Pancreas (tissue), 10 donors: ENCODE data around the gene ADGRD2. TPM values are rescaled to one million over a fixed set of nuclear protein-coding genes. Genes with fewer than 3 reads are reported as not detected.

ENCODE experiments used
- ATAC-seq, 4 donors: fragments of 200-7000 bp; cut with Tn5 transposase; one replicate each; pipeline versions ENCODE4 v1.8.0 to v1.9.1; 2020; ENCODE audit warnings: mild to moderate bottlenecking in 4 of 4, moderate library complexity in 4 of 4
- DNase-seq, 6 donors: peaks; one replicate each; pipeline ENCODE4 v3.0.0-alpha.2; 2020
- FAIRE-seq: peaks from 2 replicates; lab custom pipeline; 2012; peaks lifted over from hg19 to GRCh38; lab: Jason Lieb, UNC
- H3K27ac ChIP-seq, 4 donors: fragments of 200-600 bp; sonication (generic); 1 replicate in 3 of 4; 2 replicates in 1 of 4; pipeline versions ENCODE4 v1.5.0 to v1.8.0; 2020
- H3K27me3 ChIP-seq, 4 donors: fragments of 200-600 bp; one replicate each; pipeline ENCODE4 v1.8.0; 2021
- H3K36me3 ChIP-seq, 3 donors: fragments of 200-600 bp; sonication (generic) in 1 of 3; one replicate each; pipeline versions ENCODE4 v1.5.0 to v1.8.0; 2020 to 2021
- H3K4me1 ChIP-seq, 3 donors: fragments of 200-600 bp; one replicate each; pipeline ENCODE4 v1.8.0; 2021
- H3K4me3 ChIP-seq, 4 donors: fragments of 200-600 bp; sonication (generic) in 2 of 4; one replicate each; pipeline versions ENCODE4 v1.5.0 to v1.8.0; 2020 to 2021
- H3K9me3 ChIP-seq, 4 donors: fragments of 200-600 bp; one replicate each; pipeline ENCODE4 v1.8.0; 2021
- WGBS, 2 donors: extraction: QIAGEN DNeasy Blood & Tissue Kit; methylation state at CpG; one replicate each; pipeline ENCODE4 v1.1.7; 2013; 5-methylcytosine and 5-hydroxymethylcytosine counted together
- intact Hi-C, 3 donors: fragments of 100-400 bp; cut with DNase I; formaldehyde crosslinking; loops; one replicate each; pipeline versions ENCODE4 v1.11.1 to v1.14.2; 2022
- polyA plus RNA-seq, 2 donors: library from polyadenylated mRNA; stranded (reverse); fragments of 200-250 nt; gene quantifications; one replicate each; pipeline ENCODE4 v1.2.3, GENCODE V29; 2013
- total RNA-seq, 6 donors: library from RNA; stranded (reverse); fragmentation: NEBNext Ultra II Directional in 4 of 6; extraction: Animal tissue kit (Norgen Biotek cat#: 25700) in 4 of 6; gene quantifications; one replicate each; pipeline versions ENCODE4 v1.2.1 to v1.2.4, GENCODE V29; 2021 to 2023
- TF ChIP-seq, protein P1 (sequence below), 4 donors: fragments of 200-600 bp; sonication (generic) in 3 of 4; IDR thresholded peaks; one replicate each; pipeline versions ENCODE4 v1.5.0 to v1.8.0; 2021; ENCODE audit warnings: antibody characterized with exemption in 4 of 4
- donor health status: healthy with polysubstance abuse.
- donor health status: DM: no; HTN: no; CAD: no; lungs with moderate emphysema.
- donor health status: DM: no; HTN: no; CAD: no.
- donor health status: control.
- donor health status: control.
- donor health status: Bipolar disorder and iron deficiency.
- donor health status: DM: yes; HTN: yes; CAD: no.
- donor health status: DM: no; HTN: no; CAD: no.
- donor health status: DM: no; HTN: no; CAD: no.
- donor health status: DM: yes; HTN: yes; CAD: no.

Gene ADGRD2
- total and polyA plus RNA-seq, 8 donors, result 0.23 TPM; not detected in 7

GRCh38 chr9:124487260-124488182 lies 37.3 kb downstream of the ADGRD2 start:
- peaks cover 0 to 2% (median 0%) of the 10 kb centered on the region in 4 donors for H3K27me3 ChIP-seq
- intact Hi-C loops, result no loop called here
- TF ChIP-seq, protein P1, sequence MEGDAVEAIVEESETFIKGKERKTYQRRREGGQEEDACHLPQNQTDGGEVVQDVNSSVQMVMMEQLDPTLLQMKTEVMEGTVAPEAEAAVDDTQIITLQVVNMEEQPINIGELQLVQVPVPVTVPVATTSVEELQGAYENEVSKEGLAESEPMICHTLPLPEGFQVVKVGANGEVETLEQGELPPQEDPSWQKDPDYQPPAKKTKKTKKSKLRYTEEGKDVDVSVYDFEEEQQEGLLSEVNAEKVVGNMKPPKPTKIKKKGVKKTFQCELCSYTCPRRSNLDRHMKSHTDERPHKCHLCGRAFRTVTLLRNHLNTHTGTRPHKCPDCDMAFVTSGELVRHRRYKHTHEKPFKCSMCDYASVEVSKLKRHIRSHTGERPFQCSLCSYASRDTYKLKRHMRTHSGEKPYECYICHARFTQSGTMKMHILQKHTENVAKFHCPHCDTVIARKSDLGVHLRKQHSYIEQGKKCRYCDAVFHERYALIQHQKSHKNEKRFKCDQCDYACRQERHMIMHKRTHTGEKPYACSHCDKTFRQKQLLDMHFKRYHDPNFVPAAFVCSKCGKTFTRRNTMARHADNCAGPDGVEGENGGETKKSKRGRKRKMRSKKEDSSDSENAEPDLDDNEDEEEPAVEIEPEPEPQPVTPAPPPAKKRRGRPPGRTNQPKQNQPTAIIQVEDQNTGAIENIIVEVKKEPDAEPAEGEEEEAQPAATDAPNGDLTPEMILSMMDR (IDR thresholded peaks at IDR 0.05), result no peak
- FAIRE-seq (no peak), ATAC-seq (no peak), DNase-seq (peak in 1 of 6 donors; percentile 50)
- no peak overlapping the region for H3K4me3 ChIP-seq
- WGBS, 2 donors, result 30 to 33% methylated on average over 39 to 40 of the region's 40 CpGs
- no peaks in the 10 kb centered on the region for H3K4me1 ChIP-seq
- no peak overlapping the region for H3K27ac ChIP-seq
- H3K36me3 ChIP-seq, result no peaks in the 10 kb centered on the region
- no peaks in the 10 kb centered on the region for H3K9me3 ChIP-seq

DNA sequence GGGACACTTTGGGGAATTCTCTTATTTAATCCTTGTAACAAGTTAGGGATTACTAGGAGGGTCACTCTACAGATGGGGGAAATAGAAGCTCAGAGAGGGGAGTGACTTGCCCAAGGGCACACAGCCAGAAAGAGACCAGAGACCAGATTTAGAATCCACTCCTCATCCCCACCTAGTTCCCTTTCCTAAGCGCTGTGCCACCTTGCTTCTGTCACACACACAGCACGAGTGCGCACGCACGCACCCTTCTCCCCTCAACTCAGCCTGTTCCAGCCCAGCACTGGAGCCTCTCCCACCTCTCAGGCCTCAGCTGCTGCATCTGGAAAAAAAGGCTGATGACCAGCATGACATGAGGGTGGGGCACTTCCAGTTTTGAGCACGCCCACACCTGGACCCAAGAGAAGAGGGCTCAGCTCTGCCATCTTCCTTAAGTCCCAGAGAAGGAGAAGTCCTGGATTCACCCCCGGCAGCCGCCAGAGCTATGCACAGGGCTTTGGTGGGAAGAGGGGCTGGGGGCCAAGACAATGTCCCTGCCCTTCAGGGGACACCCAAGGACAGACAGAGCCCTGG lies 38.5 kb downstream of the ADGRD2 start:
- Histone ChIP-seq H3K4me1 (no peaks in the 10 kb centered on the region), H3K9me3 (no peaks in the 10 kb centered on the region), H3K36me3 (no peaks in the 10 kb centered on the region), H3K4me3 (no peak overlapping the region), H3K27ac (no peak overlapping the region), H3K27me3 (peaks cover 0 to 2% (median 0%) of the 10 kb centered on the region in 4 donors)
- intact Hi-C loops, result no loop called here
- WGBS, 2 donors, result 83 to 96% methylated on average over 8 of the region's 8 CpGs
- no peak for ATAC-seq
- no peak for FAIRE-seq
- DNase-seq, result peak in 1 of 6 donors; percentile 37
- TF ChIP-seq, protein P1 (IDR thresholded peaks at IDR 0.05), result no peak

DNA sequence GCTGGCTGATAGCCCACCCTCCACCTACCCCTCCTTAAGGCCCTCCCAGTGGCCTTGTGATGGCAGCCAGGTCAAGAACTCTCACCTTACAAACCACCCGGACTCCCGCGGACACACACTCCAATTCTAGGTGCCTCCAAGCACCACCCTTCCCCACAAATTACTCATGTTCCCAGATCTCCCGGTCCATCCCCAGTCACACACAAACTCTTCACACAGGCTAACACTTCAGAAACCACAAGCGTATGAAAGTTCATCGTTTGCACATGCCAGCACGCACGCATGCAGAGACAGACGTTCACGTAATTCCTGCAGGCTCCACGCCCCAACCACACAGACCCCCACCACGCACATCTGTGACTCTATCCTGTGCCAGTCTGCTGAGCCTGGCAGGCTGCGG lies 39.0 kb downstream of the ADGRD2 start:
- H3K27me3 ChIP-seq, result peaks cover 0 to 2% (median 0%) of the 10 kb centered on the region in 4 donors
- H3K9me3 ChIP-seq, result no peaks in the 10 kb centered on the region
- no peaks in the 10 kb centered on the region for H3K36me3 ChIP-seq
- H3K4me1 ChIP-seq, result no peaks in the 10 kb centered on the region
- ATAC-seq, result no peak
- H3K4me3 ChIP-seq, result no peak overlapping the region
- peak in 1 of 6 donors; percentile 32 for DNase-seq
- whole genome bisulfite sequencing, 2 donors, result 49 to 57% methylated on average over 13 of the region's 13 CpGs
- H3K27ac ChIP-seq, result no peak overlapping the region
- FAIRE-seq, result no peak
- TF ChIP-seq, protein P1 (IDR thresholded peaks at IDR 0.05), result no peak
- intact Hi-C loops, result no loop called here

GRCh38 chr9:124490004-124490403 lies 39.8 kb downstream of the ADGRD2 start:
- intact Hi-C loops, result no loop called here
- Histone ChIP-seq H3K27me3 (peaks cover 0 to 2% (median 0%) of the 10 kb centered on the region in 4 donors), H3K9me3 (no peaks in the 10 kb centered on the region), H3K27ac (no peak overlapping the region), H3K4me3 (no peak overlapping the region), H3K36me3 (no peaks in the 10 kb centered on the region), H3K4me1 (no peaks in the 10 kb centered on the region)
- no peak for FAIRE-seq
- 64 to 79% methylated on average over 2 of the region's 2 CpGs for WGBS, 2 donors
- ATAC-seq, result no peak
- DNase-seq, result no peak
- TF ChIP-seq, protein P1 (IDR thresholded peaks at IDR 0.05), result no peak
